HL-60/S4 (cell line): ENCODE results near the gene TRIM2.

ENCODE experiments used
- in situ Hi-C: fragments of 300-500 bp; cut with MboI; formaldehyde crosslinking; loops from 2 replicates; pipeline ENCODE4 v1.14.3; 2022; ENCODE audit warnings: low sequenced_read_pairs

TRIM2 gene

GRCh38 chr4:153204247-153204671 is at the start of gene TRIM2:
Gene TRIM2 (plus strand): TSS chr4:153204443. CDS start chr4:153204531, 88 bp downstream.
- in situ Hi-C loops: no loop called here

GRCh38 chr4:153155686-153156085 is 48.6 kb upstream of the TRIM2 start:
- in situ Hi-C loops: loop anchor here (25.0 kb wide), 1 partner anchor 607 kb away; the partner anchor contains the start of gene RNF175

DNA sequence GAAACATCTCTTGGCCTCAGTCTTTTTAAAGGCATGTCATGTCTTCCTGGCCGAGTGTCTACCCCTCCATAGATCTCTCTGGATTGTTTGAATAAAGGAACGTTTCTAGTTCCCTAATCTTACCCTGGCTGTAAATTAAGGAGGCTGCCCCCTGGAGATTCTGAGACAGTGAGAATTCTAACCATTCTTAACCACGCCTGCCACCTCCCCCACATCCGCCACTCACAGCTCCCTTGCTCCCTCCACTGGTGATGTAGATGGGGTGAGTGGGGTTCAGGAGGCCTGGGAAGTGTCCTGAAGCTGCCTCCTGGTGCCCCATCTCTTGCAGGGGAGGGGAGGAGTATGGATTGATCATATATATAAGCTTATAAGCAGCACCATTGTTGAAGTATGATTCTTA is 48.0 kb upstream of the TRIM2 start:
- in situ Hi-C loops: loop anchor here (25.0 kb wide), 1 partner anchor 606 kb away; the partner anchor contains the start of gene RNF175

DNA sequence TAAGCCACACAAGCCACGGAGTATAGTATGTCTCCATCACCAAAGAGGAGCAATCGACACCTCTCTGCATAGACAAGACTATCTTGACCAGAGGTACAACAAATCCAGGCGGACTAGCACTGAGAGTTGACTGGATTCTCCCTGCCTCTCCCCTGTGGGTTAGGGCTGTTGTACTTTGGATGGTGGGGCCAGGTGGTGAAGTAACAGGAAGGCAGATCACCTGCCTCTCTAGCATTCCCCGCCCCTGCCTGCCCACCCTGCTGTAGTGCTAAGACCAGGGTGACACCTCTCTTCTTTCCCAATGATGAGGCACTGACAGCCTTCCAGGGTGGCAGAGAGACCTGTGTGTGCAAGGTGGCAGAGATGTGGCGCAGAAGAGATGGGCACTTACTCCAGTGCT is 47.5 kb upstream of the TRIM2 start:
- in situ Hi-C loops: loop anchor here (25.0 kb wide), 1 partner anchor 606 kb away; the partner anchor contains the start of gene RNF175

DNA sequence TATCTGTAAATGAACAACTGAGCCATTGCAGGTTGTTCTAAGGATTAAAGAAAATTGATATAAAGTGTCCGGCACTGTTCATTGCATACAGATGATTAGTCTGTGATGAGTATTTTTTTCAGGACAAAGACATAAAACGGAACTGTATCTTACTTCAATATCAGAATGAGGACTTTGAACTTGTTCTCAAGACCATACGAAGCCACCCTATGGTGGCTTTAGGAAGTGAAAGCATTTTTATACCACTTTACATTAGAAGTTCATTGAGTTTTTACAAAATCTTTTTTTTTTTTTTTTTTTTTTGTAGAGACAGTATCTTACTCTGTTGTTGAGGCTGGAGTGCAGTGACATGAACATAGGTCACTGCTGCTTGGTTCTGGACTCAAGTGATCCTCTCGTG is 45.2 kb upstream of the TRIM2 start:
- in situ Hi-C loops: loop anchor here (25.0 kb wide), 1 partner anchor 603 kb away; the partner anchor contains the start of gene RNF175

DNA sequence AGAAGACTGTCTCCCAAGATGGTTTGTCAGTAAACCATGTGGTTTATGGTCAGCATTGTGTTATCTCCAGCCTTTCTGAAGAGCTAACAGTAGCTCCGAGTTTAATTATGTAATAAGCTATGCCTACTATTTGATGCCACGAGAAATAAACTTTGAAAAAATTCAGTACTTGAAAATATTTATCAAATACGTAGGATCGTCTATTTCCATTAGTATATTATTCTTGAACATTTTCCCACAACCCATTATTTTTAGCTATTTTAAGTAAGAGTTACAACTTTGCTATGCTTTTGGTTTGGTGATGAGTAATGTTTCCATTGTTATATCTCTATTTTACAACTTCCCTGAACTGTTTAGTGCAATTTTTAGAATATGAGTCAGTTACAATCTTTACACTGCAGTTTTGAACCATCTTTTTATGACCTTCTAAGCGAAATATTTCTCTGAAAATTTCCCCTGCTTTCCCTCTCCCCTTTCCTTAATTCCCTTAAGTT is 44.5 kb upstream of the TRIM2 start:
- in situ Hi-C loops: loop anchor here (25.0 kb wide), 1 partner anchor 603 kb away; the partner anchor contains the start of gene RNF175

GRCh38 chr4:153160821-153161220 is 43.4 kb upstream of the TRIM2 start:
- in situ Hi-C loops: loop anchor here (25.0 kb wide), 1 partner anchor 601 kb away; the partner anchor contains the start of gene RNF175

- in situ Hi-C loops: loop anchor here (25.0 kb wide), 1 partner anchor 601 kb away; the partner anchor contains the start of gene RNF175
Measured at GRCh38 chr4:153161226-153161963, 42.8 kb upstream of the TRIM2 start.

DNA sequence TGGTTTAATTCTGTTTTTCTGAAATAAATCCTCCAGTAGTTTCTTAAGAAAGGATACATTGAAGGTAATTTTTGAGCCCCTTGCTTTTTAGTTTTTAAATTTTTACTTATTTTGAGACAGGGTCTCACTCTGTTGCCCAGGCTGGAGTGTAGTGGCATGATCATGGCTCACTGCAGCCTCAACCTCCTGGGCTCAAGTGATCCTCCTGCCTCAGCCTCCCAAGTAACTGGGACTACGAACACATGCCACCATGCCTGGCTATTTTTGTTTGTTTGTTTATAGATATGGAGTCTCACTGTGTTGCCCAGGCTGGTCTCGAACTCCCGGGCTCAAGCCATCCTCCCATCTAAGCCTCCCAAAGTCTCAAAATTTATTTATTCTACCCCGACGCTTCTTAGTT is 39.0 kb upstream of the TRIM2 start:
- in situ Hi-C loops: loop anchor here (25.0 kb wide), 1 partner anchor 597 kb away; the partner anchor contains the start of gene RNF175

DNA sequence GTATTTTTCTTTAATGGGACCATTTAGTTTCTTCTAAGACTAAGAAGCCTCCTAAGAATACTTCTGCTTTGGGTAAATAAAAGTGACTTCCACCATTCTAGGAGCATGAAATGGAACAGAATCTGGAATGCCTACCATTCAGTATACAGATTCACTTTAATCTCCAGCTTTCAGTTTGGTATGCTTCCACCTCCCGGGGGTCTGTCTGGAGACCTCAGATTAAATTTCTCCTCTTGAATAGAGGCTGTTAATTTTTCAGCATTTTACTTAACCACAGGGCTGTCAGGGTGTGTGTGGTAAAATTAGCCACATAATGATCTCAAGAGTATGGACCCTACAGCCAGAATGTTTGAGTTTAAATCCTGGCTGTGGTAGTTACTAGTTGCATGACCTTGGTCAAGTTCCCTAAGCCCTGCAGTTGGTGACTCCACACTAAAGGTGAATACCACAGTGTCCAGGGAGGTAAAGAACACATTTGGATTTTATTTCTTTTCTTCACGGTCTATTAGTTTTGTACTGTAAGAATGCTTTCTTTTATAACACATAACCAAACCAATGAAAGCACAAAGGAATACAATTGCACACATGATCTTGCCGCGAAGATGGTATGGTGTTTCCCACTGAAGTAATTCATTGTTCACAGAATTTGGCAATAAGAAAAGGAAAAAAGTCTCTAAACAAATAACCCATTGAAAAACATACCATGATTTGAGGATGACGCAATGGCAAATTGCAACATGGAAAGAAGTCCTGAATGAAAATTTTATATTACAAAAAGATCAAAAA is 37.3 kb upstream of the TRIM2 start:
- in situ Hi-C loops: loop anchor here (25.0 kb wide), 1 partner anchor 595 kb away; the partner anchor contains the start of gene RNF175

- in situ Hi-C loops: loop anchor here (25.0 kb wide), 1 partner anchor 593 kb away; the partner anchor contains the start of gene RNF175
Measured at GRCh38 chr4:153169776-153170175, 34.5 kb upstream of the TRIM2 start.

DNA sequence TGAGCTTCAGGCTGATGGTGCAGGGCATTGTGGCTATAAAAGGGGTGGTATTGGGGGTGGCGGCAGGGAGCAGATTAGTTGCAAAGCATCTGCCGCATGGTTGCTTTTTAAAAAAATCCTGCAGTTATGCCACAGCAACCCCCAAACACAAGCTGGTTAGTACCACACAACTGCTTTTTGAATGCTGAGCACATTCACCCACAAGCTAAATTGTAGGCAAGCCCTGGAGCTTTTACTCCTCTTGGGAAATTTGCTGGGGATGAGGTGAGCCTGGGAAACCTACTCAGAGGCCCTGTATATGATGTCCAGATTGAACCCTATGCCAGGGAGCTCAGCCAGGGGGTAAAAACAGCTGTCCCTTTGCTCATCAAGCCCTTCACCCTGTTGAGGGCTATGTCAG is 33.8 kb upstream of the TRIM2 start:
- in situ Hi-C loops: loop anchor here (25.0 kb wide), 1 partner anchor 592 kb away; the partner anchor contains the start of gene RNF175

DNA sequence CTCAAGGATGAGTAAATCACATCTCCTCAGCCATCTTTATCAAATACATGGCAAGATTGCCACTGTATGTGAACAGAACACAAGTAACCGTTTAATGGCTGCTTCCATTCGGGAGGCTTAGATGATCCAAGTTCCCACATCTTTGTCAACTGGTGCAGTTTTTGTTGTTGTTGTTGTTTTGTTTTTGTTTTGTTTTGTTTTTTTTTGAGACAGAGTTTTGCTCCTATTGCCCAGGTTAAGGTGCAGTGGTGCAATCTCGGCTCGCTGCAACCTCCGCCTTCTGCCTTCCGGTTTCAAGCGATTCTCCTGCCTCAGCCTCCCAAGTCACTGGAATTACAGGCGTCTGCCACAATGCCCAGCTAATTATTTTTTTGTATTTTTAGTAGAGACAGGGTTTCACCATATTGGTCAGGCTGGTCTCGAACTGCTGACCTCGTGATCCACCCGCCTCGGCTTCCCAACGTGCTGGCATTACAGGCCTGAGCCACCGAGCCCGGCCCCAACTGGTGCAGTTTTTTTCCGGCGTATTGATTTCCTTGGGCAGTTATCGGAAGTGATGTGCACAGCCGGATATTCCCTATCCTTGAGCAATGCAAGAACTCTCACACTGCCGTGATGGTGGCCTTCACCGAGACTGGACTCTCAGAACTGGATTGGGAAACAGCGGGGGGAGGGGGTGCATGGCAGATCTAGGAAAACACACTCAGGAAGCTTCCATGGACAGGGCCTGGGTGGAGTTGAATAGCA is 29.2 kb upstream of the TRIM2 start:
- in situ Hi-C loops: loop anchor here (25.0 kb wide), 1 partner anchor 587 kb away; the partner anchor contains the start of gene RNF175

GRCh38 chr4:153176938-153177337 is 27.3 kb upstream of the TRIM2 start:
- in situ Hi-C loops: no loop called here

- in situ Hi-C loops: no loop called here
Measured at GRCh38 chr4:153177841-153178240, 26.4 kb upstream of the TRIM2 start.

- in situ Hi-C loops: no loop called here
Measured at GRCh38 chr4:153179100-153179499, 25.1 kb upstream of the TRIM2 start.

DNA sequence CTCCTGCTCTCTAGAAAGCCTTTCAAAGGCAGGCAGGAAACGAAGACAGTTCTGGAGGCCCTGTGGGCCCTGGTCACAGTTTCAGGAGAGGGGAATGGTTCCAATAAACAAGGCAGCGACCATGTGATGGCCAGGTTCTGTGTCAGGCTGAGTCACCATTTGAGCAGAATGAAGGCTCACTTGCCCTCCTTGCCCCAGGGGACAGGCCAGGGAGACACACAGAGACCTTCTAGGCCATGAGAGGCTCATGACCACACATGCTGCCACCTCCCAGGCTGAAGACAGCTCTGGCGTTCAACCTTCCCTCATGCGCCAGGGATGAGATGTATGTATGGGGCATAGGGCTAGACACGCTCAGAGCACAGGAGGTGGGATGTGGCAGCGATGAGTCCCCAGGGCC is 22.9 kb upstream of the TRIM2 start:
- in situ Hi-C loops: no loop called here

DNA sequence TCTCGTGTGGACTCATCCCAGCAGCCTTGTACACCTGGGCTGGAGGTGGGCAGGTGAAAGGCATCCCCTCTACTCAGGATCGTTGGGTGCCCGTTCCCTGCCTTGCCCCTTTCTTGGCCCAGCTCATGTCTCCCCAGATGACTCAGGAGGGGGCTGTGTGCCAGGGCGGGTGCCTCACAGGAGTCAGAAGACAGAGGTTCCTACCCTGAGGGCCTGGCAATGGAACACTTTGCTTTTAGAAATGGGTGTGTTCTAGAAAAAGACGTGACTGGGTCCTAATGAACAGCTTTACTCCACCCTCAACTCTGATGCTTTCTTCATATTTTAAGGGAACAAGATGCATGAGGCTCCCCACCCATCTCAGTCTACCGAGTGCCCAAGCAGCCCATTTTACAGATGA is 22.5 kb upstream of the TRIM2 start:
- in situ Hi-C loops: no loop called here

GRCh38 chr4:153183146-153183545 is 21.1 kb upstream of the TRIM2 start:
- in situ Hi-C loops: no loop called here

- in situ Hi-C loops: no loop called here
Measured at GRCh38 chr4:153185331-153185852, 18.9 kb upstream of the TRIM2 start.
